RPMI8226 (cell line): Measurements from ENCODE around the gene GPX2.
A peak's percentile ranks its signal among the peaks of the same experiment; 100 is the strongest.
"Not testable (repeated sequence)": the region's sequence is repeated elsewhere in the genome, so short reads cannot be mapped to it uniquely, and the experiment has no call there.

ENCODE experiments used
- DNase-seq: peaks from one replicate; pipeline ENCODE4 v3.0.0-alpha.2; 2015

GPX2 gene

GRCh38 chr14:64938972-64939816 is 3.4 kb downstream of the GPX2 start:
- no peak for DNase-seq

- no peak for DNase-seq
These were observed 4.7 kb downstream of the GPX2 start for GRCh38 chr14:64937821-64938193.

DNA sequence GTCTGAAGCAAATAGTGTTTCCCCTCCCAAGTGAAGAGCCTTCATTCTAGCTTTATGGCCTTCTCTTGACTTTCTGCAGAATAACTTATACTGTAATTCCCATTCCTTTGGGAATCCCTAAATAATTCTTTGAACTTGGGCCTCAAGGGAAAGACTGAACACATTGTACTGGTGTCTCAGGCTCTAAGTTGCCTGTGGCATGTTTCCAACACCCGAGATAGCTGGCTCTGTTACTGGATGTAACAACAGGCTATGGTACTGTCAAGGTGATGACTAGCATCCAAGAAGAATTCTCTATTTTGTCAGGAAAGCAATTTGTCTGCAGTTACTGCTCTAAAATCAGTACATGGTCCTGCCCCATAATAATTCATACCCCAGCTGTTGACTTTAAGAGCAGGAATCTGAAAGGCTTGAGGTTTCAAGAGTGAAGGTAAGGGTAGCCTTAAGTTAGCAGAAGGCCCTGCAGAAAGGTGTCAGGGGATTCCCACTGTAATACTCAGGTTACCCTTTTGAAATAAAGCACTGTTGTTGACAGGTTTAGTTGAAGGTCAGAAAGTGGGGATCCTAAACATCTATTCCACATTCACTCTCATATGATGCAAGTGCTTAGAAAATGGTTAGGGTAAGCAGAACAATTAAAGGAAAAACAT is 5.2 kb downstream of the GPX2 start:
- DNase-seq, result no peak

DNA sequence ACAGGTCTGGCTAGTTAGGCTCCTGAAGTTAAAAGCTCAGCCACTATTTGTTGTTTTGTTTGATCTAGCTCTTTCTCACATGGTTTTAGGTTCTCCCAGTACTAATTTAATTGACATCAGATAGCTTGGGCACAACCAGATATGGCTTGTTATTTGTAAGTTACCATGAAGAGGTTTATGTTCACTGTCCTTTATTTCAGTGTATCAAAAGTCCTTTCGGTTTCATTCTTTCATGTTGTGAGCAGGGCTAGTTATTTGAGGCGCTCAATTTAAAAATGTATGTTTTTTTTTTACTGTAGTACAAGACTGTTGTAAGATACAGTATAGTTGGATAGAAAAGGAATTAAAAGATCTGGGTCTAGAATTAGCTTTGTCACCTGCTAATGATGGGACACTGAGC is 7.0 kb downstream of the GPX2 start:
- DNase-seq, result no peak

GRCh38 chr14:64934338-64934929 is 8.1 kb downstream of the GPX2 start:
- DNase-seq, result no peak

- no peak for DNase-seq
These were observed 10.3 kb downstream of the GPX2 start for GRCh38 chr14:64932231-64932630.

DNA sequence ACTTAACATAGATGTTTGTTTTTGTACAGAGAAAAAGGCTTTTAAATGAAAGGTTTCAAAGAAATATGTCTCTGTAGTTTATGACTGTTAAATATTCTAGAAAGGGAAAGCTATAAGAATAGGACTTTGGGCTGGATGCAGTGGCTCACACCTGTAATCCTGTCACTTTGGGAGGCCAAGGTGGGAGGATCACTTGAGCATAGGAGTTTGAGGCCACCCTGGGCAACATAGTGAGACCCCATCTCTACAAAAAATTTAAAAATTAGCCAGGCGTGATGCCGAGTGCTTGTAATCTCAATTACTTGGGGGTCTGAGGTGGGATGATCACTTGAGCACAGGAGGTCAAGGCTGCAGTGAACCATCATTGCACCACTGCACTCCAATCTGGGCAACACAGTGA is 11.4 kb downstream of the GPX2 start:
- DNase-seq, result no peak

DNA sequence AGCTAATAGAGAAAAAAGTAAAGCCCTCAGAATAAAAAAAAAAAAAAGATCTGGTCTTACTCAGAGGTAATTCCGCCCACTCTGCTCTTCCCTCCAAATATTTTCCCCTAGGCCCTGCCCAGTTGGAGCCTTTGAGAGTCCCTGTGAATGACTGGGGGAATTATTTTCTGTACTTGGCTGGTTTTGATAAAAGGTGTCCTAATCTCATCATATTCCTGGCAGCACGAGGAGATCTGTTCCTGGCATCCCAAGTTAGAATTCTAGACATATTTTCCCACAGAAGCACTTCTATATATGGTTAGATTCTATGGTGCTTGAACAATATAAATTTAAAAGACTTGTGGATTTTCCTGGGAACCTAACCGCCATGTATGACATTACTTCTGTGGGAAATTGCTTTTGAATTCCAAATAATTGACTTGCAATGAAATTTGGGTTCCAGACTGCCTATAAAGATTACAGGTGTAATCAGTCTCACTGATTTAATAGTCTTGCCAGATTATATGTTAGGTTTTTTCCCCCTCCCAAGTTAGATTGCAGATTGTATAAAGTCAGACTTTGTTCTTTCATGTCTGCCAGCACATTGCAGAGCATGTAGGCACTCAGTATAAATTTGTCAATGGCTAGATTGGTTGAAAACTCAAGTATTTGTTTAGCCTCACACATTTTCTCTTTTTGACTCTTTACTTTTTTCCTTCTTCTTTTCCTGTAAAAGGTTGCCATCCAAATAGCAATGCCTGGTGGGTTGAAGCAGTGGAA is 12.3 kb downstream of the GPX2 start:
- DNase-seq, result no peak

- no peak for DNase-seq
These were observed 13.6 kb downstream of the GPX2 start for GRCh38 chr14:64929014-64929359.

DNA sequence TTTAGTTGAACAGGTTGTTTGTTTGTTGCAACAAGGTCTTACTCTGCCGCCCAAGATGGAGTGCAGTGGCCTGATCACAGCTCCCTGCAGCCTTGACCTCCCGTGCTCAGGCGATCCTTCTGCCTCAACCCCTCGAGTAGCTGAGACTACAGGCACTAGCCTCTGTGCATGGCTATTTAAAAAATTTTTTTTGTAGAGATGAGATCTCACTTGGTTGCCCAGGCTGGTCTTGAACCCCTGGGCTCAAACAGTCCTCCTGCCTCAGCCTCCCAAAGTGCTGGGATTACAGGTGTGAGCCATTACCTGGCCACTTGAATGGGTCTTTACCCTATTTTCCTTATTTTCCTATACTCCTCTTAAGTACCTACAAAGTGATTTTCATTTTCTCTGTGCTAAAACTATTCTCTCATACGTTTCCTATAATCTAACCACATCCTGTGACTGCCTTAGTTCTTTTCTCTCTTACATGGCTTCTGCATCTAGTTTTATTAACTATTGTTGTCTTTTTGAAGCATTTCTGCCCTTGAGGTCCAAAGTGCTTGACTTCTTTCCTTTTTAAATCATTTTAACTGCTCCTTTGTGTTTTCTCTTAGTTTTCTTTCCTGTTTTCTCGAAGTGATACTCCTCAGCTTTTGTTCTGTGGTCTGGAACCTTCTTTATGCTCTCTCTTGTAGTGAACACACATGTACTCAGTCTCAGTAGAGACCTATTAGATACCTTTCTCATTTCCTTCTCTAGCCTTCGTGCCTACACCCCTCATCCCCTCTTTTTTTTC is 14.1 kb downstream of the GPX2 start:
- DNase-seq, result no peak

- DNase-seq, result no peak
These were observed 15.5 kb downstream of the GPX2 start for GRCh38 chr14:64927031-64927430.

DNA sequence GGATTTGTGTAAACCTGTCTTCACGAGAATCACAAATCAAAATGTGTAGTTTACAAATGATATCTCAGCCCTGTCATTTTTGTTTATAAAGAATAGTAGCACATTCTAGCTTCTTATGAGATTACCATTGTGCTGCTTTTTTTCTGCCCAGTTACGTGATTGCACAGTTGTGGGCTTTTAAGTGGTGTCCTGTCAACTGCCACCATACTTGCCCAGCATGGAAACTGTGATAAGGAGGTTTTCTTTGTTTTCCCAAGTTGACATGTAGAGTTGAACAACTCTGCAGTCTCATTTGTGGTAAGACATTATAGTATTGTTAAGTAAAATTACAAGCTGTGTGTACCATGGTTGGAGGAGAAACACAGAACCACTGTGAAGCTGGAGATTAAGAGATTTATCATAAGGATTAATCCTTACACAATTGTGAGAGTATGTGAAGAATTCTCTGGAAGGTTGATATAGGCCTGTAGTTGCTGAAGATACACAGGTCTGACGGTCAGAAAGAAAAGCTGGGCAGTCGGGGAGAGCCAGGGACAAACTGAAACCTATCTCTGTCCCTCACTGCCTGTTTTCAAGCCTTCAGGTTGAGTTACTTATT is 16.0 kb downstream of the GPX2 start:
- no peak for DNase-seq

DNA sequence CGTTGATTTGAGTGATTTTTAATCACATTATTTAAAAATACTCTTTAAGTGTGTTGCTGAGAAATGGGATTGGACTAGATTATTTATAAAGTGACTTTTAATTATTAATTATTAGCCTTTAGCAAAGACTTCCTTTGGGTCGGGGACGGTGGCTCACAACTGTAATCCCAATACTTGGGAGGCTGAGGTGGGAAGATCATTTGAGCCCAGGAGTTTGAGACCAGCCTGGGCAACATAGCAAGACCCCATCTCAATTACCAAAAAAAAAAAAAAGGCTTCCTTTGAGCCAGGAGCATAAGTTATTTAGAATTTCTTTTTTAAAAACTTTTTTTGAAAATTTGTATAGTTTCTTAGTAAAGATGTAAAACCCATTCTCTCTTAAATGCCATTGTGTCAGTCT is 19.5 kb downstream of the GPX2 start:
- DNase-seq, result no peak

GRCh38 chr14:64920465-64920864 is 22.1 kb downstream of the GPX2 start:
- DNase-seq, result no peak

DNA sequence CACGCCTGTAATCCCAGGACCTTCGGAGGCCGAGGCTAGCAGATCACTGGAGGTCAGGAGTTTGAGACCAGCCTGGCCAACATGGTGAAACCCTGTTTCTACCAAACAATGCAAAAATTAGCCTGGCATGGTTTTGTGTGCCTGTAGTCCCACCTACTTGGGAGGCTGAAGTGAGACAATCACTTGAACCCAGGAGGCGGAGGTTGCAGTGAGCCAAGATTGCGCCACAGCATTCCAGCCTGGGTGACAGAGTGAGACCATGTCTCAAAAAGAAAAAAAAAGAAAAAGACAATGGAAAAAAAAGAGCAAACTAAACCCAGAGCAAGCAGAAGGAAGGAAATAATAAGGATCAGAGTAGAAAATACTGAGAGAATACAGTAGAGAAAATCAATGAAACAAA is 22.9 kb downstream of the GPX2 start:
- no peak for DNase-seq

- DNase-seq, result no peak
These were observed 23.3 kb downstream of the GPX2 start for GRCh38 chr14:64919215-64919614.

GRCh38 chr14:64918216-64918615 is 24.3 kb downstream of the GPX2 start:
- no peak for DNase-seq

DNA sequence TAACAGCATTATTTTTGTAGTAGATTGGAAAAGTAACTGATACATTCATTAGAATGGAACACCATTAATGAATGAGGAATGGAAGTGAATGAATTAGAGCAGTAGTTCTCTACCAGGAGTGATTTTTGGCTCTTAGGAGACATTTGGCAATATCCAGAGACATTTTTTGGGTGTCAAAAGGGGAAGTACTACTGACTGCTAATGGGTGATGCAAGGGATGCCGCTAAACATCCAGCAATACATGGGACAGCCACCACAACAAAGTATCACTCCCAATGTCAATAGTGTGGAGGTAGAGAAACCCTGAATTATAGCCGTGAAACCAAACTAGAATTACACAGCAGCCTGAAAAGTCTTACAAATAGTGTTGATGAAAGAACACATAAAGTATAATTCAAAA is 26.7 kb downstream of the GPX2 start:
- DNase-seq, result no peak

GRCh38 chr14:64915029-64915424 is 27.5 kb downstream of the GPX2 start:
- DNase-seq, result no peak

- DNase-seq, result peak; percentile 97
These were observed 28.1 kb downstream of the GPX2 start, which contains the start of gene CHURC1 for GRCh38 chr14:64914237-64915028. CHURC1 (plus strand) TSS chr14:64914455; CDS start chr14:64914496, 41 bp downstream.

- DNase-seq, result not testable (repeated sequence)
These were observed 29.1 kb downstream of the GPX2 start for GRCh38 chr14:64913477-64913876.
